ENCODE results near the gene RBP5.

The RBP5 gene

DNA sequence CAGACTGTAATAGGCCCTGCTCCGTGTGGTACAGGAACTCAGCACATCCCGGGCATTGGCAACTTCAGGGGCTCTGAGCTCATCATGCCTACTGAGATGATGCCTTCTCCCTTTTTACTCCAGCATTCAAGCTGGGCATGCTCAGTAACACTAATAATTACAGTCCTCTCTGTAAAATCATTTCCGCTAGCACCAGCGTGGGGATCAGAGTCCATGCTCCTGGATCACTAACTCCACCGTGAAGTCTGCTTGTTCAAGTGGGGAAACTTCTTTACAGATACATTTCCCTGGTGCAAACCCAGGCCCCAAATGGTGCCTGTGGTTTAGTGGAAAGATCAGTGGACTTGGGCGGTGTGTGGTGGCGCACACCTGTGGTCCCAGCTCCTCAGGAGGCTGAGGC lies 18.2 kb upstream of the RBP5 start:
- DNase-seq (ENCODE audit: low read depth) = no peak

DNA sequence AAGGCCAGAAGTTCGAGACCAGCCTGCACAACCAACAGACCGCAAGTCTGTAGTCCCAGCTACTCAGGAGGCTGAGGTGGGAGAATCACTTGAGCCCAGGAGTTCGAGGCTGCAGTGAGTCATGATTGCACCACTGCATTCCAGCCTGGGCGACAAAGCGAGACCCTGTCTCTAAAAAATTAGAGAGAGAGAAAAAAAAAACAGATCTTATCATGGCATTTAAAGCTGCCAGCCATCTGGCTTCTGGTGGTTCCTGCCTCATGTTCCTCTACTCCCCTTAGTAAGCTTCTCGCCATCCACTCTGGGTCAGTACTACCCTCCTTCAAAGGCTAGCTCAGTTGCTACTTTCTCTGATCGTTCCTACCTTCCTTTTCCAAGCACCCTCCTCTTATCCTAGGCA lies 17.5 kb upstream of the RBP5 start:
- no peak for TF ChIP-seq CTCF (conservative IDR thresholded peaks at IDR 0.05; ENCODE audit: low read depth, low read length)
- no peak for DNase-seq (ENCODE audit: low read depth)

More for the DNA sequence above, 18.2 kb upstream of the RBP5 start:
- TF ChIP-seq CTCF (conservative IDR thresholded peaks at IDR 0.05; ENCODE audit: low read depth, low read length) = no peak
- H3K4me3 ChIP-seq (ENCODE audit: low read length) = no peak overlapping the region

DNA sequence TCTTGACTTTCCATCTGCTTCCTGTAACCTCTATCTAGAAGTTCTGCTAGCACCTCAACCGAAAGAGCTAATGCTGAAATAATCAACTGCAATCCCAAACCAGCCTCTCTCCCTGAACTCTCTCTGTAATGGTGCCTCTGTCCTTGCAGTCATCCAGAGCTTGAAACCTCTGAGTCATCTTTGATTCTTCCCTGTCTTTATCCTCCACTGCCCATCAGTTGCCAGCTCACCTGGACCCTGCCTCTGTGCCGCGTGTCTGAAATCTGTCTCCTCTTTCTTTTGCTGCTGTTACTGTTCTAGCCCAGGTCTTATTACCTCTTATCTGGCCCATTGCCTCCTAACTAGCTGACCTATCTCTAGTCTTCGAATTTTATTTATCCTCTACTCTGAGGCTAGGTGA lies 17.0 kb upstream of the RBP5 start:
- H3K4me3 ChIP-seq (ENCODE audit: low read length) = no peak overlapping the region
- no peak for DNase-seq (ENCODE audit: low read depth)
- TF ChIP-seq CTCF (conservative IDR thresholded peaks at IDR 0.05; ENCODE audit: low read depth, low read length) = no peak

More for the DNA sequence above, 17.5 kb upstream of the RBP5 start:
- no peak overlapping the region for H3K4me3 ChIP-seq (ENCODE audit: low read length)

- no peak for DNase-seq (ENCODE audit: low read depth)
- TF ChIP-seq CTCF (conservative IDR thresholded peaks at IDR 0.05; ENCODE audit: low read depth, low read length) = peak; percentile 59
- no peak overlapping the region for H3K4me3 ChIP-seq (ENCODE audit: low read length)
Measured at GRCh38 chr12:7144414-7145120, 15.9 kb upstream of the RBP5 start.

GRCh38 chr12:7143564-7143963 lies 14.9 kb upstream of the RBP5 start:
- DNase-seq (ENCODE audit: low read depth) = no peak
- no peak for TF ChIP-seq CTCF (conservative IDR thresholded peaks at IDR 0.05; ENCODE audit: low read depth, low read length)
- no peak overlapping the region for H3K4me3 ChIP-seq (ENCODE audit: low read length)

GRCh38 chr12:7142809-7143465 lies 14.2 kb upstream of the RBP5 start:
- no peak overlapping the region for H3K4me3 ChIP-seq (ENCODE audit: low read length)
- TF ChIP-seq CTCF (conservative IDR thresholded peaks at IDR 0.05; ENCODE audit: low read depth, low read length) = no peak
- DNase-seq (ENCODE audit: low read depth) = no peak
